Mammary epithelial cell (primary cell): ENCODE measurements around the gene SELENOW.

ENCODE experiments used
- CTCF ChIP-seq, 2 donors: IDR thresholded peaks in 1 of 2; conservative IDR thresholded peaks in 1 of 2; 2 replicates each; pipeline ENCODE4 v1.5.1; 2011 to 2012; ENCODE audit warnings: inconsistent platforms in 2 of 2, low read length in 2 of 2, mild to moderate bottlenecking in 2 of 2, control low read depth in 1 of 2, low read depth in 1 of 2; ENCODE audit not compliant: insufficient read depth in 1 of 2; ENCODE audit errors: extremely low read depth in 1 of 2
- EZH2 ChIP-seq: IDR thresholded peaks from 2 replicates; pipeline ENCODE4 v1.6.1; 2012; ENCODE audit warnings: low read length, inconsistent platforms, borderline replicate concordance

- TF ChIP-seq EZH2 (no peak), CTCF (conservative IDR thresholded peaks at IDR 0.05 in 1 of 2, IDR thresholded peaks at IDR 0.05 in 1 of 2; ENCODE audit: extremely low read depth in 1 of 2, insufficient read depth in 1 of 2, low read depth in 1 of 2, low read length in 2 of 2) (no peak)
Observed at GRCh38 chr19:47767349-47767748, 11.2 kb upstream of the SELENOW start.
